ENCODE results near the gene ZG16.

ZG16 gene

GRCh38 chr16:29831490-29831889, 53.4 kb downstream of the ZG16 start:
- DNase-seq: no peak

All from activated CD4-positive, alpha-beta T cell treated with anti-CD3 and anti-CD28 coated beads, Interleukin-2, amount 50 U/mL, for 48 hours (primary cell).